Esophagus squamous epithelium (tissue), 5 donors: ENCODE measurements around the gene SCN5A. TPM values are rescaled to one million over a fixed set of nuclear protein-coding genes. Genes with fewer than 3 reads are reported as not detected.

Source experiments
- DNase-seq: peaks from one replicate; lab custom pipeline; 2025; lab: John Stamatoyannopoulos, UW
- H3K27ac ChIP-seq, 4 donors: fragments of 200-600 bp; sonication (generic); one replicate each; pipeline ENCODE4 v1.5.1; 2016 to 2019; ENCODE audit warnings: mild to moderate bottlenecking in 1 of 4
- H3K27me3 ChIP-seq, 4 donors: fragments of 200-600 bp; sonication (generic); 1 replicate in 3 of 4; 2 replicates in 1 of 4; pipeline versions ENCODE4 v1.5.1 to v1.6.0; 2017 to 2021; ENCODE audit warnings: antibody characterized with exemption in 1 of 4
- H3K36me3 ChIP-seq, 3 donors: fragments of 200-600 bp; sonication (generic); one replicate each; pipeline ENCODE4 v1.5.1; 2016 to 2019
- H3K4me1 ChIP-seq, 3 donors: fragments of 200-600 bp; sonication (generic); one replicate each; pipeline ENCODE4 v1.5.1; 2017 to 2019
- H3K4me3 ChIP-seq, 4 donors: fragments of 200-600 bp; sonication (generic); 1 replicate in 3 of 4; 2 replicates in 1 of 4; pipeline ENCODE4 v1.5.1; 2016 to 2019; ENCODE audit warnings: mild to moderate bottlenecking in 2 of 4, moderate library complexity in 1 of 4
- H3K9me3 ChIP-seq, 3 donors: fragments of 200-600 bp; sonication (generic); one replicate each; pipeline ENCODE4 v1.5.1; 2016 to 2019
- POLR2A ChIP-seq, 4 donors: fragments of 450-650 bp; IDR thresholded peaks; one replicate each; pipeline ENCODE4 v1.6.1; 2017; ENCODE audit warnings: antibody characterized with exemption in 4 of 4, mild to moderate bottlenecking in 4 of 4, moderate library complexity in 3 of 4
- WGBS, 2 donors: methylation state at CpG; one replicate each; pipeline ENCODE4 v1.1.5; 2018; 5-methylcytosine and 5-hydroxymethylcytosine counted together
- intact Hi-C: fragments of 100-400 bp; cut with DNase I; formaldehyde crosslinking; loops from one replicate; pipeline ENCODE4 v1.15.0; 2022
- total RNA-seq, 4 donors: library from RNA; depleted of rRNA; stranded (reverse); fragments of >200 nt; gene quantifications; one replicate each; pipeline ENCODE4 v1.1.0, GENCODE V29; 2016
- TF ChIP-seq, protein P1 (sequence below), 6 experiments: fragments of 450-650 bp in 4 of 6; fragments of 200-600 bp in 2 of 6; sonication (generic) in 2 of 6; IDR thresholded peaks; one replicate each; pipeline ENCODE4 v1.5.1; 2016 to 2019; ENCODE audit warnings: antibody characterized with exemption in 6 of 6, mild to moderate bottlenecking in 4 of 6, moderate library complexity in 4 of 6
- donor health status: DM: yes; HTN: yes; CAD: no.

Gene SCN5A
- total RNA-seq, 4 donors from 2014 or later = 0.09 to 0.38 (median 0.18) TPM; not detected in 1

DNA sequence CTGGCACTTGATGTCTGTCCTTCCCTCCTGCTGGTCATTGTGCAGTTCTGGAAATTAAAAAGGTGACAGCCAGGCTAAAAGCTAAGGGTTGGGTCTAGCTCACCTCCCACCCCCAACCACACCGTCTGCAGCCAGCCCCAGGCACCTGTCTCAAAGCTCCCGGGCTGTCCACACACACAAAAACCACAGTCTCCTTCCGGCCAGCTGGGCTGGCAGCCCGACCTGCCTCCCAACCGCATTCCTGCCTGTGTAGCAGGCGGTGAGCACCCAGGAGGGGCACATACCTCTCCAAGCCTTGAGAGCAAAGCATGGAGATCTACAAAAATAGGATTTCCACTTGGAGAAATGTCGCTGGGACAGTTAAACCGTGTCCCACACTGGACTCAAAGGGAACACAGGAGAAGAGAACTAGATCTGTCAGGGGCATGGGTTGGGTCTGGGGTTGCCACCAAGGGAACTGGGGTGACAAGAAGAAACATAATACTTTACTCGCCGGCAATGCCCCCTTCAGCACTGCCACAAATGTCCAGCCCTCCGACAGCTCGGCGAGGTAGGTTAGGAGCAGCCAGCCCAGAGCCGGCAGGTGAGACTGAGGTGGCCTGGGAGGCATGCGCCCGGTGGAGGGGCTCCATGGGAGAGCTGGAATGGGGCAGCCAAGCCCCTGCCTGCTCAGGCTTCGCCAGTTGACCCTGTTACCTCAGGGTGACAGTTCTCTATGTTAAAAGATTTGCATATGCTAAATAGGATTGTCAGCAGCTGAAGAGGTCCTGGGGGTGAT, 101.1 kb downstream of the SCN5A start:
- 69 to 70% methylated on average over 6 to 13 of the region's 17 CpGs for WGBS, 2 donors
- Histone ChIP-seq H3K4me1 (no peaks in the 10 kb centered on the region), H3K9me3 (no peaks in the 10 kb centered on the region), H3K27me3 (no peaks in the 10 kb centered on the region), H3K36me3 (no peaks in the 10 kb centered on the region), H3K4me3 (no peak overlapping the region), H3K27ac (no peak overlapping the region)
- intact Hi-C loops = no loop called here
- no peak for DNase-seq
- TF ChIP-seq, protein P1, sequence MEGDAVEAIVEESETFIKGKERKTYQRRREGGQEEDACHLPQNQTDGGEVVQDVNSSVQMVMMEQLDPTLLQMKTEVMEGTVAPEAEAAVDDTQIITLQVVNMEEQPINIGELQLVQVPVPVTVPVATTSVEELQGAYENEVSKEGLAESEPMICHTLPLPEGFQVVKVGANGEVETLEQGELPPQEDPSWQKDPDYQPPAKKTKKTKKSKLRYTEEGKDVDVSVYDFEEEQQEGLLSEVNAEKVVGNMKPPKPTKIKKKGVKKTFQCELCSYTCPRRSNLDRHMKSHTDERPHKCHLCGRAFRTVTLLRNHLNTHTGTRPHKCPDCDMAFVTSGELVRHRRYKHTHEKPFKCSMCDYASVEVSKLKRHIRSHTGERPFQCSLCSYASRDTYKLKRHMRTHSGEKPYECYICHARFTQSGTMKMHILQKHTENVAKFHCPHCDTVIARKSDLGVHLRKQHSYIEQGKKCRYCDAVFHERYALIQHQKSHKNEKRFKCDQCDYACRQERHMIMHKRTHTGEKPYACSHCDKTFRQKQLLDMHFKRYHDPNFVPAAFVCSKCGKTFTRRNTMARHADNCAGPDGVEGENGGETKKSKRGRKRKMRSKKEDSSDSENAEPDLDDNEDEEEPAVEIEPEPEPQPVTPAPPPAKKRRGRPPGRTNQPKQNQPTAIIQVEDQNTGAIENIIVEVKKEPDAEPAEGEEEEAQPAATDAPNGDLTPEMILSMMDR (IDR thresholded peaks at IDR 0.05) = no peak
- TF ChIP-seq POLR2A (IDR thresholded peaks at IDR 0.05) = no peak

DNA sequence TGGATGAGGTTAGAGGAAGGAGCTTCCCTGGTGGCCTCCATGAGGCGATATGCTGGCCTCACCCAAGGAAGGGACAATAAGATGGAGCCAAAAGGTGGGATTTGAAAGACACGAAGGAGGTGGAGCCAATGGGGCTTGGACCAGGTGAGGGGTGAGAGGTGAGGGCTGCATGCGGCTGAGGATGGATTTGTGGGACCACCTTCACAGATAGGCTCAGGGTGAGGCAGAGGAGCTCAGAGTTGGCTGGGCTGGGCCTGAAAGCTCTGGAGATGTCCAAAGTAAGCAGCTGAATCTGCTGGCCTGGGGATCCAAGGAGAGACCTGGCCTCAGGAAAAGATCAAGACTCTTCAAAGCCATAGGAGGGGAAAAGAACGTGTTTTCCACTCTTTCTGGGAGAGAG, 103.5 kb downstream of the SCN5A start:
- H3K27me3 ChIP-seq = no peaks in the 10 kb centered on the region
- TF ChIP-seq, protein P1 (IDR thresholded peaks at IDR 0.05) = no peak
- TF ChIP-seq POLR2A (IDR thresholded peaks at IDR 0.05) = no peak
- no peaks in the 10 kb centered on the region for H3K9me3 ChIP-seq
- no peak overlapping the region for H3K4me3 ChIP-seq
- H3K27ac ChIP-seq = no peak overlapping the region
- no peak for DNase-seq
- intact Hi-C loops = no loop called here
- WGBS, 2 donors = 83 to 85% methylated on average over 4 of the region's 4 CpGs
- no peaks in the 10 kb centered on the region for H3K36me3 ChIP-seq
- no peaks in the 10 kb centered on the region for H3K4me1 ChIP-seq

DNA sequence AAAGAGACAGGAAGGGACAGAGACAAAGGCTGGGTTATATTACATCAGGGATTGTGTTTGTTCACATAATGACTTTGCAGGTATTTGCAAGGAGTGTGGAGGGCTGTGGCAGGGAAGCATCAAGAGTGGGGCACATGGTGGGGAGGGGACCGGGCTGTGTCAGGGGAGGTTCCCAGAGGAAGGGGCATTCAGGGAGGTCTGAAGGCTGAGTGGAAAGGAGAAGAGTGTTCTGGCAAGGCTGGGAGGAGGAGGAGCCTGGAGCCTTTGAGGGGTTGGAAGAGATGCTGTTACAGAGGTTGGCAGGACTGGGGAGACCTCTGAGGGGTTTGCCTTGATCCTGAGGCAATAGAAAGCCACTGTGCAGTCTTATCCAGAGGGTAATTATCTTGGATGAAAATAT, 103.9 kb downstream of the SCN5A start:
- WGBS, 2 donors = 69 to 81% methylated on average over 1 of the region's 1 CpG

DNA sequence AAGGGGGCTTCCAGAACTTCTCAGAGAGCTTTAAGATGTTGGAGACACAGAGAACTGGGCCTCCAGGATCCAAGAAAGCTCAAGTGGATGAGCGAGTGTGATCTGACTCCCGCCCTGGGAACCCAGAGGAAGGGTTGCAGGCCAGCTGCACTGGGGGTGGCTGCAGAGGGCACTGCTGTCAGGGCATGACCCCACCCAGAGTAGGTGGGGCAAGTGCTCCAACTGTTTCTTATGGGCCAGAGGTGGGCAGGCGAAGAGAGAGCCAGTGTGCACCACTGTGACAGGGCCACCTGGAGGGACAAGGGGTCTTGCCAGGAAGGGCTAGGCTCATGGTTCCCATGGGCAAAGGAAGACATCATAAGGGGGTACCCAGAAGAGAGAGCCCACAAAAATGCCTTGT, 104.6 kb downstream of the SCN5A start:
- intact Hi-C loops = no loop called here
- H3K27me3 ChIP-seq = no peaks in the 10 kb centered on the region
- no peak for DNase-seq
- no peak overlapping the region for H3K4me3 ChIP-seq
- 60 to 71% methylated on average over 1 of the region's 3 CpGs for WGBS, 2 donors
- no peaks in the 10 kb centered on the region for H3K9me3 ChIP-seq
- no peaks in the 10 kb centered on the region for H3K36me3 ChIP-seq
- no peaks in the 10 kb centered on the region for H3K4me1 ChIP-seq
- TF ChIP-seq POLR2A (IDR thresholded peaks at IDR 0.05) = no peak
- TF ChIP-seq, protein P1 (IDR thresholded peaks at IDR 0.05) = no peak
- no peak overlapping the region for H3K27ac ChIP-seq

More for the DNA sequence above, 103.9 kb downstream of the SCN5A start:
- Histone ChIP-seq H3K27ac (no peak overlapping the region), H3K4me1 (no peaks in the 10 kb centered on the region), H3K9me3 (no peaks in the 10 kb centered on the region), H3K36me3 (no peaks in the 10 kb centered on the region), H3K27me3 (no peaks in the 10 kb centered on the region), H3K4me3 (no peak overlapping the region)
- TF ChIP-seq, protein P1 (IDR thresholded peaks at IDR 0.05) = no peak
- TF ChIP-seq POLR2A (IDR thresholded peaks at IDR 0.05) = no peak
- DNase-seq = no peak
- intact Hi-C loops = no loop called here

DNA sequence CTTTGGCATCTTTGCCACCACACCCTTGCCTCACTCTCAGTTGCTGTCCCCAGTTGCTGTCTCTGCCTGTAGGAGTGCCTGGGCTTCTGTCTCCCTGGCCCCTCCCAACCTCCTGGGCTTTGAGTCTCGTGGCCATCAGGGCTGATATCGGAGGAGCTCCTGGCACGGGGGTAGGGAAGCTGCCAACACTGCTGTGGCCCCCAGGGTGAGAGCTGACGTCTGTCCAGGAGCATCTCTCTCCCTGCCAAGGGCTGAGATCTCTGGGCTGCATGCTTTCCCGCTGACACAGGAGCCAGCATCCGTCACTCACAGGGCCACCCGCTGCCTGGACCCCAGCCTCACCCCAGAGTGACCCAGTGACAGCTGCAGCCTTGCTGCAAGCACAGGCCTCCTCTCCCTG, 105.9 kb downstream of the SCN5A start:
- Histone ChIP-seq H3K27me3 (no peaks in the 10 kb centered on the region), H3K36me3 (no peaks in the 10 kb centered on the region), H3K9me3 (no peaks in the 10 kb centered on the region), H3K27ac (no peak overlapping the region), H3K4me3 (no peak overlapping the region), H3K4me1 (no peaks in the 10 kb centered on the region)
- intact Hi-C loops = no loop called here
- TF ChIP-seq, protein P1 (IDR thresholded peaks at IDR 0.05) = no peak
- TF ChIP-seq POLR2A (IDR thresholded peaks at IDR 0.05) = no peak
- no peak for DNase-seq
- WGBS, 2 donors = no CpG with 5 or more reads among the region's 7 CpGs
